Measurements from ENCODE around the gene RAB3IL1.

RAB3IL1 gene

GRCh38 chr11:61875698-61876097 lies 41.7 kb downstream of the RAB3IL1 start:
- H4K20me1 ChIP-seq (ENCODE audit: insufficient read depth, low read length) = 0 out of 2 replicates have a peak, but pooled peaks cover 2% of the 10 kb centered on the region
- TF ChIP-seq CTCF (IDR thresholded peaks at IDR 0.05; ENCODE audit: borderline replicate concordance, extremely low read depth, low read length, poor library complexity, severe bottlenecking) = no peak
- TF ChIP-seq EZH2 (IDR thresholded peaks at IDR 0.05; ENCODE audit: borderline replicate concordance, low read depth, low read length, severe bottlenecking) = no peak
- H3K9ac ChIP-seq (ENCODE audit: low read depth, low read length) = no peak overlapping the region
- H3K9me3 ChIP-seq (ENCODE audit: insufficient read depth, low read length, severe bottlenecking) = no peaks in the 10 kb centered on the region
- H2AFZ ChIP-seq (ENCODE audit: low read depth, low read length) = no peak overlapping the region
- H3K4me1 ChIP-seq (ENCODE audit: insufficient read depth, low read length) = 0 out of 2 replicates have a peak, but pooled peaks cover 4% of the 10 kb centered on the region
- DNase-seq (no peak), ATAC-seq (ENCODE audit: insufficient read depth, low read depth) (no peak)
- H3K27ac ChIP-seq (ENCODE audit: low read length) = no peak overlapping the region
- H3K36me3 ChIP-seq (ENCODE audit: insufficient read depth, low read length) = no peaks in the 10 kb centered on the region
- no peak overlapping the region for H3K4me3 ChIP-seq (ENCODE audit: low read depth in 1 of 2, low read length in 2 of 2)
- no peaks in the 10 kb centered on the region for H3K79me2 ChIP-seq (ENCODE audit: insufficient read depth, low read length)
- no peaks in the 10 kb centered on the region for H3K27me3 ChIP-seq (ENCODE audit: insufficient read depth, low read length, poor library complexity)
- H3K4me2 ChIP-seq (ENCODE audit: insufficient read depth, low read length) = no peak overlapping the region

- Histone ChIP-seq H3K79me2 (ENCODE audit: insufficient read depth, low read length) (no peaks in the 10 kb centered on the region), H3K4me3 (ENCODE audit: low read depth in 1 of 2, low read length in 2 of 2) (no peak overlapping the region), H4K20me1 (ENCODE audit: insufficient read depth, low read length) (0 out of 2 replicates have a peak, but pooled peaks cover 5% of the 10 kb centered on the region), H2AFZ (ENCODE audit: low read depth, low read length) (no peak overlapping the region), H3K9ac (ENCODE audit: low read depth, low read length) (no peak overlapping the region), H3K4me2 (ENCODE audit: insufficient read depth, low read length) (no peak overlapping the region), H3K4me1 (ENCODE audit: insufficient read depth, low read length) (0 out of 2 replicates have a peak, but pooled peaks cover 4% of the 10 kb centered on the region), H3K36me3 (ENCODE audit: insufficient read depth, low read length) (no peaks in the 10 kb centered on the region), H3K27ac (ENCODE audit: low read length) (no peak overlapping the region), H3K9me3 (ENCODE audit: insufficient read depth, low read length, severe bottlenecking) (no peaks in the 10 kb centered on the region), H3K27me3 (ENCODE audit: insufficient read depth, low read length, poor library complexity) (no peaks in the 10 kb centered on the region)
- ATAC-seq (ENCODE audit: insufficient read depth, low read depth) (no peak), DNase-seq (no peak)
- TF ChIP-seq CTCF (IDR thresholded peaks at IDR 0.05; ENCODE audit: borderline replicate concordance, extremely low read depth, low read length, poor library complexity, severe bottlenecking) = no peak
- TF ChIP-seq EZH2 (IDR thresholded peaks at IDR 0.05; ENCODE audit: borderline replicate concordance, low read depth, low read length, severe bottlenecking) = no peak
Measured at GRCh38 chr11:61874853-61875252, 42.5 kb downstream of the RAB3IL1 start.

GRCh38 chr11:61874377-61874809 lies 43.0 kb downstream of the RAB3IL1 start:
- no peaks in the 10 kb centered on the region for H3K27me3 ChIP-seq (ENCODE audit: insufficient read depth, low read length, poor library complexity)
- ATAC-seq (ENCODE audit: insufficient read depth, low read depth) (no peak), DNase-seq (no peak)
- H3K9ac ChIP-seq (ENCODE audit: low read depth, low read length) = no peak overlapping the region
- no peak overlapping the region for H3K4me2 ChIP-seq (ENCODE audit: insufficient read depth, low read length)
- 0 out of 2 replicates have a peak, but pooled peaks cover 4% of the 10 kb centered on the region for H3K4me1 ChIP-seq (ENCODE audit: insufficient read depth, low read length)
- H3K9me3 ChIP-seq (ENCODE audit: insufficient read depth, low read length, severe bottlenecking) = no peaks in the 10 kb centered on the region
- no peaks in the 10 kb centered on the region for H3K79me2 ChIP-seq (ENCODE audit: insufficient read depth, low read length)
- H3K27ac ChIP-seq (ENCODE audit: low read length) = no peak overlapping the region
- no peak overlapping the region for H2AFZ ChIP-seq (ENCODE audit: low read depth, low read length)
- H3K36me3 ChIP-seq (ENCODE audit: insufficient read depth, low read length) = no peaks in the 10 kb centered on the region
- TF ChIP-seq CTCF (IDR thresholded peaks at IDR 0.05; ENCODE audit: borderline replicate concordance, extremely low read depth, low read length, poor library complexity, severe bottlenecking) (no peak), EZH2 (IDR thresholded peaks at IDR 0.05; ENCODE audit: borderline replicate concordance, low read depth, low read length, severe bottlenecking) (no peak)
- H4K20me1 ChIP-seq (ENCODE audit: insufficient read depth, low read length) = 0 out of 2 replicates have a peak, but pooled peaks cover 8% of the 10 kb centered on the region
- no peak overlapping the region for H3K4me3 ChIP-seq (ENCODE audit: low read depth in 1 of 2, low read length in 2 of 2)
